HG03060 (cell line): ENCODE results near the gene CFAP97D1.

Source experiments
- ATAC-seq: cut with Tn5 transposase; IDR thresholded peaks from one replicate; pipeline ENCODE4 v1.9.1; 2021; ENCODE audit warnings: low read depth, moderate number of reproducible peaks; ENCODE audit not compliant: unreplicated experiment

Gene CFAP97D1

GRCh38 chr17:43823350-43824084 is 43.3 kb downstream of the CFAP97D1 start:
- ATAC-seq = no peak

- ATAC-seq = no peak
Measured at GRCh38 chr17:43825567-43825966, 45.3 kb downstream of the CFAP97D1 start.

GRCh38 chr17:43826206-43826605 is 46.0 kb downstream of the CFAP97D1 start:
- no peak for ATAC-seq

GRCh38 chr17:43827596-43827995 is 47.4 kb downstream of the CFAP97D1 start:
- ATAC-seq = no peak

- no peak for ATAC-seq
Measured at GRCh38 chr17:43829738-43830137, 49.5 kb downstream of the CFAP97D1 start.

- ATAC-seq = no peak
Measured at GRCh38 chr17:43830510-43831140, 50.4 kb downstream of the CFAP97D1 start.

GRCh38 chr17:43831633-43832032 is 51.4 kb downstream of the CFAP97D1 start:
- no peak for ATAC-seq

- no peak for ATAC-seq
Measured at GRCh38 chr17:43832168-43832975, 52.1 kb downstream of the CFAP97D1 start.

- no peak for ATAC-seq
Measured at GRCh38 chr17:43832976-43833829, 53.0 kb downstream of the CFAP97D1 start, which contains the start of gene MPP3. Gene MPP3 (minus strand): TSS chr17:43833146. CDS start chr17:43831906, 1,240 bp downstream.

- ATAC-seq = no peak
Measured at GRCh38 chr17:43834106-43834505, 53.9 kb downstream of the CFAP97D1 start.
